Testis (tissue), 3 donors: Measurements from ENCODE around the gene FLT1. TPM values are rescaled to one million over a fixed set of nuclear protein-coding genes. Genes with fewer than 3 reads are reported as not detected.

Experiments
- DNase-seq: peaks from one replicate; pipeline ENCODE4 v3.0.0-alpha.2; 2019
- H3K27ac ChIP-seq, 2 donors: fragments of 200-600 bp; sonication (generic); one replicate each; pipeline ENCODE4 v1.5.1; 2019
- H3K27me3 ChIP-seq: fragments of 200-600 bp; sonication (generic); one replicate; pipeline ENCODE4 v1.5.1; 2019
- H3K36me3 ChIP-seq: fragments of 200-600 bp; sonication (generic); one replicate; pipeline ENCODE4 v1.5.1; 2017; ENCODE audit warnings: low read depth; ENCODE audit errors: missing control alignments
- H3K4me1 ChIP-seq: fragments of 200-600 bp; sonication (generic); one replicate; pipeline ENCODE4 v1.5.1; 2019
- H3K4me3 ChIP-seq, 2 donors: fragments of 200-600 bp; sonication (generic); one replicate each; pipeline ENCODE4 v1.5.1; 2017 to 2019
- H3K9me3 ChIP-seq: fragments of 200-600 bp; sonication (generic); one replicate; pipeline ENCODE4 v1.5.1; 2017
- CTCF ChIP-seq, 3 experiments: fragments of 450-650 bp in 2 of 3; fragments of 200-600 bp in 1 of 3; sonication (generic) in 1 of 3; IDR thresholded peaks; one replicate each; pipeline ENCODE4 v1.5.1; 2016 to 2019; ENCODE audit warnings: antibody characterized with exemption in 3 of 3, mild to moderate bottlenecking in 2 of 3, moderate library complexity in 1 of 3
- POLR2A ChIP-seq: fragments of 450-650 bp; IDR thresholded peaks from one replicate; pipeline ENCODE4 v1.6.1; 2017; ENCODE audit warnings: antibody characterized with exemption, mild to moderate bottlenecking, moderate library complexity
- WGBS, 2 donors: methylation state at CpG; one replicate each; pipeline ENCODE4 v1.1.5; 2018; 5-methylcytosine and 5-hydroxymethylcytosine counted together
- intact Hi-C: fragments of 100-400 bp; cut with DNase I; formaldehyde crosslinking; loops from one replicate; pipeline ENCODE4 v1.15.1; 2023; ENCODE audit warnings: low total_unique reads
- polyA plus RNA-seq: library from polyadenylated mRNA; stranded (reverse); fragments of 350-450 nt; fragmentation: Illumina TruSeq; extraction: RNeasy Lipid Tissue Mini Kit (QIAGEN cat#74804); gene quantifications from one replicate; pipeline ENCODE4 v1.2.3, GENCODE V29; 2014; ENCODE audit warnings: low read depth, low replicate concordance; ENCODE audit not compliant: insufficient read depth
- total RNA-seq, 2 donors: library from RNA; depleted of rRNA; stranded (reverse); fragments of >200 nt; gene quantifications; one replicate each; pipeline ENCODE4 v1.2.3, GENCODE V29; 2016

FLT1 gene
- total and polyA plus RNA-seq, 3 donors from 2014 or later, result 26.6 to 48.1 (median 47.4) TPM

- intact Hi-C loops, result no loop called here
- H3K4me3 ChIP-seq, result peak overlapping the region in 1 of 2 donors; percentile 67
- H3K36me3 ChIP-seq, result no peaks in the 10 kb centered on the region
- peaks cover 3% of the 10 kb centered on the region for H3K4me1 ChIP-seq
- TF ChIP-seq POLR2A, result no peak
- no peak for TF ChIP-seq CTCF (IDR thresholded peaks at IDR 0.05)
- DNase-seq, result no peak
- no peaks in the 10 kb centered on the region for H3K9me3 ChIP-seq
- no peak overlapping the region for H3K27ac ChIP-seq
- no peaks in the 10 kb centered on the region for H3K27me3 ChIP-seq
- 55 to 58% methylated on average over 10 of the region's 10 CpGs for WGBS, 2 donors
Observed at GRCh38 chr13:28492569-28493367, 2.2 kb downstream of the FLT1 start.

GRCh38 chr13:28490061-28490460 is 4.9 kb downstream of the FLT1 start:
- DNase-seq, result no peak
- peaks cover 3% of the 10 kb centered on the region for H3K4me1 ChIP-seq
- no peak overlapping the region for H3K27ac ChIP-seq
- no peaks in the 10 kb centered on the region for H3K36me3 ChIP-seq
- TF ChIP-seq POLR2A (no peak), CTCF (IDR thresholded peaks at IDR 0.05) (no peak)
- no peak overlapping the region for H3K4me3 ChIP-seq
- intact Hi-C loops, result no loop called here
- no peaks in the 10 kb centered on the region for H3K27me3 ChIP-seq
- no peaks in the 10 kb centered on the region for H3K9me3 ChIP-seq
- 44 to 55% methylated on average over 6 of the region's 6 CpGs for WGBS, 2 donors

GRCh38 chr13:28489524-28489931 is 5.4 kb downstream of the FLT1 start:
- no peak for DNase-seq
- H3K9me3 ChIP-seq, result no peaks in the 10 kb centered on the region
- H3K27ac ChIP-seq, result no peak overlapping the region
- no peaks in the 10 kb centered on the region for H3K27me3 ChIP-seq
- no peak overlapping the region for H3K4me3 ChIP-seq
- TF ChIP-seq CTCF (IDR thresholded peaks at IDR 0.05) (no peak), POLR2A (no peak)
- WGBS, 2 donors, result 40 to 57% methylated on average over 5 of the region's 5 CpGs
- peaks cover 5% of the 10 kb centered on the region for H3K4me1 ChIP-seq
- H3K36me3 ChIP-seq, result no peaks in the 10 kb centered on the region
- intact Hi-C loops, result no loop called here

GRCh38 chr13:28488376-28489005 is 6.4 kb downstream of the FLT1 start:
- no peak for DNase-seq
- H3K27me3 ChIP-seq, result no peaks in the 10 kb centered on the region
- no peak overlapping the region for H3K4me3 ChIP-seq
- H3K4me1 ChIP-seq, result peaks cover 9% of the 10 kb centered on the region
- intact Hi-C loops, result no loop called here
- no peak overlapping the region for H3K27ac ChIP-seq
- TF ChIP-seq POLR2A (no peak), CTCF (IDR thresholded peaks at IDR 0.05) (no peak)
- no peaks in the 10 kb centered on the region for H3K9me3 ChIP-seq
- 49 to 71% methylated on average over 9 of the region's 9 CpGs for WGBS, 2 donors
- no peaks in the 10 kb centered on the region for H3K36me3 ChIP-seq
